ENCODE data around the gene TAGLN2.

GRCh38 chr1:159896546-159896930, 28.8 kb downstream of the TAGLN2 start:
- TF ChIP-seq CBX3 (IDR thresholded peaks at IDR 0.05; ENCODE audit: borderline replicate concordance, low read depth) = no peak
- TF ChIP-seq FOS (IDR thresholded peaks at IDR 0.05; ENCODE audit: borderline replicate concordance, extremely low read depth, insufficient read length) = no peak
- TF ChIP-seq EP300 (IDR thresholded peaks at IDR 0.05; ENCODE audit: borderline replicate concordance in 1 of 2, control insufficient read depth in 1 of 2, low read depth in 2 of 2, low read length in 2 of 2) = no peak
- TF ChIP-seq USF1 (IDR thresholded peaks at IDR 0.05; ENCODE audit: borderline replicate concordance, extremely low read length, insufficient read depth, low read depth, low read length) = no peak
- no peak for TF ChIP-seq CBFB (IDR thresholded peaks at IDR 0.05; ENCODE audit: low read depth)
- no peak for TF ChIP-seq ATF2 (IDR thresholded peaks at IDR 0.05; ENCODE audit: low read length)
- TF ChIP-seq CTCF (IDR thresholded peaks at IDR 0.05 in 2 of 3, conservative IDR thresholded peaks at IDR 0.05 in 1 of 3; ENCODE audit: control insufficient read depth in 2 of 3, extremely low read depth in 1 of 3, insufficient read depth in 1 of 3, low read depth in 3 of 3, low read length in 3 of 3) = no peak
- TF ChIP-seq POLR2AphosphoS5 (IDR thresholded peaks at IDR 0.05; ENCODE audit: low read length) = no peak
- TF ChIP-seq POLR2A (IDR thresholded peaks at IDR 0.05; ENCODE audit: low read depth, low read length) = no peak
- no peak for TF ChIP-seq ZNF274 (IDR thresholded peaks at IDR 0.05; ENCODE audit: insufficient read depth, insufficient read length)
- TF ChIP-seq SIN3A (IDR thresholded peaks at IDR 0.05; ENCODE audit: low read depth, low read length) = no peak
- TF ChIP-seq BCL11A (IDR thresholded peaks at IDR 0.05; ENCODE audit: low read depth, low read length) = no peak

All from GM12878 (cell line).